Muscle of arm (tissue), 12 donors: ENCODE results near the gene BAZ2B. TPM values are rescaled to one million over a fixed set of nuclear protein-coding genes. Genes with fewer than 3 reads are reported as not detected.
"Not testable (repeated sequence)": the region's sequence is repeated elsewhere in the genome, so short reads cannot be mapped to it uniquely, and the experiment has no call there.

ENCODE experiments used
- DNase-seq: peaks from one replicate; pipeline ENCODE4 v3.0.0-alpha.2; 2013
- polyA plus RNA-seq, 12 donors: library from polyadenylated mRNA; unstranded; fragments of 120-200 nt; gene quantifications; one replicate each; pipeline ENCODE4 v1.2.1, GENCODE V29; 2013; ENCODE audit not compliant: insufficient read length in 12 of 12

The BAZ2B gene
- polyA plus RNA-seq, 12 donors, result 27.6 to 65.0 (median 36.6) TPM; not detected in 1

DNA sequence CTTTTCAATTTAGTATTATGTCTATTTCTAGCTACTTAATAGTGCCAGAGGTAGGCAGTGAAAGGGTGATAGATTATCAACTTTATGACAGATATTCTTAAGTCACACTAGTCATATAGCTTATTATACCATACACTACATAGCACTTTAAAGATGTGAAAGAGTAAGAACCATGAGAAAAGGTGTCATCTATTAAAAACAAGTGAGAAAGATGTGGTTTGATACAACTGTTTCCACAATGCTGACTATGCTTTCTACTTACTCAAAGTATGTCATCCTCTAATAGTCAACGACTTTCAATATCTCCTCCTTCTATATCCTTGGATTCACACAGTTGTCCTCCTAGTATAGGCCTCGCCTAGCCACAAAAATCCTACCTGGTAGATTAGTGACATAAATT lies 196.9 kb downstream of the BAZ2B start:
- DNase-seq, result no peak

DNA sequence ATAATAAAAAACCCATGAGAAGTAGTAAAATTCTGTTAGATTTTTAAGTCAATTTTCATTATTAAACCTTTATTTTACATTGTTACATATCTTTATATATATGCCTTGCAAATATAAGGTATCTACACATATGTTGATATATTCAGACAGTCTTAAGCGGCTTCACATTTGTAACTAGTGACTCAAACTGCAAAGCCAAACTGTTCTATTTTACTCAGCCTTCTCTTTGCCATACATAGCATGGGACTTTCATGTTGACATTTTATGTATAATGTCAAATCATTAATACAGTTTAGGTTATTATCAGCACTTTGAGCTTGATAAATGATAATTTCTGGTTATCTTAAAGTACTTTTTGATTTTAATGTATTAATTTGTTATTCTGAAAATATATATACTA lies 204.9 kb downstream of the BAZ2B start:
- no peak for DNase-seq

DNA sequence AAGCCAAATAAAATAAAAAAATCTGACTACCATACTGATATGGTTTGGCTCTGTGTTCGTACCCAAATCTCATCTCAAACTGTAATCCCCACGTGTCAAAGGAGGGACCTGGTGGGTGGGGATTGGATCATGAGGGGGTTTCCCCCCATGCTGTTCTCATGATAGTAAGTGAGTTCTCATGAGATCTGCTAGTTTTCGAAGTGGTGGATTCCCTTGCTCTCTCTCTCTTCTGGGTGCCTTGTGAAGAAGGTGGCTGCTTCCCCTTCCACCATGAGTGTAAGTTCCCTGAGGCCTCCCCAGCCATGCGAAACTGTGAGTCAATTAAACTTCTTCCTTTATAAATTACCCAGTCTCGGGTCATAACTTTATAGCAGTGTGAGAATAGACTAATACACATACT lies 206.1 kb downstream of the BAZ2B start:
- DNase-seq, result no peak

DNA sequence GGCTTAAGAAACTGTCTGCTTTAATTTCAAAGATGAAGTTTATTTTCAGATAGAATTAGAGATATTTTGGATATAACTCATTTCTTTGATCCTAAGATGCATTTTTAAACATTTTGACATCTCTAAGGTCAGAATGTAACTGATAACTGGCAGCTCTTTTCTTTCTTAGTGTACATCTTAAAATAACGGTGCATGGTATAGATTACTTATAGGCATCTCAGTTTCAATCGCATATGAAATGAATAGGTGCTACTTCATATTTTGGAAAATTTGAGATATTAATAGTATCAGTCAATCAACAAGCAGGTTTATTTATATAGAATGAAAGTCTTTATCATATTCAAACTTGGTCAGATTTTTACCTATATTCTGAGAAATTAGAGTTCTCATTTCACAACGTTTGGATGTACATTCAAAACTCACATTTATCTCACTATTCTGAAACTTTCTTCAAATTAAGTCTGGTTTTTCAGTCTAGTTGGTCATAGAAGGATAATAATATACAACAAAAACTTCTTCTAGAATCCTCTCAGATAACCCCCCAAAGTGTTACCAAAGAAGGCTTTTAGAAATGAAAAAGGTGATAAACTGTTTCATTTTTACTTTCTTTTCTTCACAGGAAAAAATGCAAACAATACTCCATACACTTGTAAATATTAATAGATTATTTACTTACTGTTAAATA lies 207.1 kb downstream of the BAZ2B start:
- no peak for DNase-seq

DNA sequence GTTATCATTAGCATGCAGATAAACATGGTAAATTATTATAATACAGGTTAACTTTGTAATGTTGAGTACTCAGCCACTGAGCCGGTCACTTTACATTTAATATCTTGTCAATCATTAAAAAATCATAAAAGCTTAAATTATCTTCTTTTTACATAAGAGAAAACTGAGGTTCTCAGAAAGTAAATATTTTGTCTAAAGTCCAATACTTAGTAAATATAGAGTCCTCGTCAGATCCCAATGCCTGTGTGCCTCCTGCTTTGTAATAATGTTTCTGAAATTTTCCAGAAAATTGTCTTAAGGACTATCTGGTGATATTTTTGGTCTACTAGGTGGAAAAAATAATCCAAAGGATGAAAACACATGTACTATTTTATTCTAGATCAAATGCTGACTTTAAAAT lies 213.6 kb downstream of the BAZ2B start:
- DNase-seq, result no peak

GRCh38 chr2:159402160-159402559 lies 214.2 kb downstream of the BAZ2B start:
- not testable (repeated sequence) for DNase-seq

- DNase-seq, result no peak
These were observed 216.5 kb downstream of the BAZ2B start for GRCh38 chr2:159399716-159400415.

GRCh38 chr2:159396799-159397198 lies 219.5 kb downstream of the BAZ2B start:
- no peak for DNase-seq

DNA sequence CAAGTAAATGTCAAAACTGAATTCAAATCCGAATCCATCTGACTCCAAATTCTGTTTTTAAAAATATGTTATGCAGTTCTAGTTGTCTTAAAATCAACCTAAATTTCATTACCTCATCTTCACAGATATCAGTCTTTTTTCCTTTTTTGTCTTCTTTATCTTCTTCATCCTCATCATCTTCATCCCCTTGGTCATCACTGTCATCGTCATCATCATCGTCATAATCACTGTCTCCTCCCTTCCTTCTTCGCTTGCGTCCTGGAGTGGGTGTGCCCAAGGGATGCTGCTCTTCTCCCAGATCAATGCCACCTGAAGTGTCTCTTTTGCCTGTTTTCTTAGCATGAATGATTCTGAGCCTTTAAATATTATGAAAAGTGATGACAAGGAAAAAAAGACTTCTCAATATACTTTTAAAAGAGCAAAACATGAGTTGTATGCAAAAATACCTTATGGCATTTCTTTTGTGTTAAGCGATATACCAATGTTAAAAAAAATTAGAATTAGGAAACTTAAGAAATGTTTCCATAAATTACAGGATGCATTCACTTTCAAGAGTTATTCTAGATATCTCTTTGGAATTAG lies 233.8 kb downstream of the BAZ2B start:
- no peak for DNase-seq

- DNase-seq, result no peak
These were observed 234.8 kb downstream of the BAZ2B start for GRCh38 chr2:159381574-159381973.

GRCh38 chr2:159380685-159381239 lies 235.6 kb downstream of the BAZ2B start:
- no peak for DNase-seq

DNA sequence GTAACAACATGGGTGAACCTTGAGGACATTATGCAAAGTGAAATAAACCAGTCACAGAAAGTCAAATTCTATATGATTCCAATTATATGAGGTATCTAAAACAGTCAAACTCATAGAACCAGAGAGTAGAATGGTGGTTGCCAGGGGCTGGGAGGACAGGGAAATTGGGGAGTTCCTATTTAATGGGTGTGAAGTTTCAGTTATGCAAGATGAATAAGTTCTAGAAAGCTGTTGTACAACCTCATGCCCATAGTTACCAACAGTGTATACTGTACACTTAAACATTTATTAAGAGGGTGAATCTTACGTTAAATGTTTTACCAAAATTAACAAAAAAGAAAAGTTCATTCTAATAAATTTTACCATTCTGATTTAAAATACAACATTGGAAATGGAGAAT lies 237.2 kb downstream of the BAZ2B start:
- no peak for DNase-seq

DNA sequence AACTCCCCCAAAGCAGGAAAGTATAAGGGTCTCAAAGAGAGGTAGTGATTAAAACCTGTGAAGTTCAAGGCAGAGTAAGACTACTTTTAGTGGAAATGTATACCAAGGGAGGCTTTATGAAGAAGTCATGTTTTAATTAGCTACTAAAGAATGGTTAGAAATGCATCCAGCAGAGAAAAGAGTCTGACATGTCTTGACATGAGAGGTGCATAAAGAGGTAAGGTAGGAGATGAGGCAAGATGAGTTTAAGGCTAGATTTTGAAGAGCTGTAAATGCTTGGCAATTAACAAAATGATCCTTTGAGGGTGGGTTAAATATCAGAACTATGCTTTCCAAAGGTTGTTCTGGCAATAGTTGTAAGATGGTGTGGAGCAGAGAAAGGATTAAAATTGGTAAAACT lies 241.1 kb downstream of the BAZ2B start:
- DNase-seq, result no peak

- no peak for DNase-seq
These were observed 244.8 kb downstream of the BAZ2B start for GRCh38 chr2:159371506-159371905.

DNA sequence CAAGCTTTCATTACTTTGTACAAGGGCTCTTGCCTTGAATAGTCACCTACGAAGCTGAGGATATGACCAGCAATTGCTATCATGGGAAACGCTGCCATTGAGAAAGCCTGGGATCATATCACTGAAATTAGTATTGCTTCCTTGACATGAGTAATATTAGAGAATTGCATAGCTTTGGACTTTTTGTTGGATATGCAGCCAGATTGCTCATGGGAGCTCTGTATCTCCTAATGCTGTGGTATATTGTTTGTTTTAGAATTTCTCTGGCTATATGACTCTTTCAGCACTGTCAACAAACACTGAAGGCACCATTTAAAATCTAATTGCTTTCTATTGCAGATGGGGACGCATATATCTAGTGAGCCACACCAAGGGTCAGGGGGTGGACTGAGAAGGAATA lies 249.8 kb downstream of the BAZ2B start:
- DNase-seq, result no peak

DNA sequence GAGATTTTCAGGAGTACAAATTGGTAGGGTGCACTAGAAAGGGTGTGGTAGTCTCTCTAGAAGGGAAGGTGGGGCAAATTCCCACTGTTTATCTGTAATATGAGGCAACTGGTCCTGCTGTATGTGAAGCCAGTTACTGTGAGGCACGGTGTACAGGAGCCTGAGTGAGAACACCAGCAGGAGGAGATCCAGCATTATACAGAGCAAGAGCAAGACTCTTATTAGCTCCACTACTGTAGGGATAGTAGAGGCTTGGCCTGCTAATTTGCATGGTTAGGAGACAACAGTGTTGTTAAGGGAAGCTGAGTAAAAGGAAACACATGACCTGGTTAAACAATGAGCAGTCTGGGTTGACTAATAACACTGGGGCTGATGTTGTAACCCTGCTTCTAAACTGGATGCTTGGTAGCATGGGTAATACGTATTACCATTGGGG lies 253.5 kb downstream of the BAZ2B start:
- no peak for DNase-seq

DNA sequence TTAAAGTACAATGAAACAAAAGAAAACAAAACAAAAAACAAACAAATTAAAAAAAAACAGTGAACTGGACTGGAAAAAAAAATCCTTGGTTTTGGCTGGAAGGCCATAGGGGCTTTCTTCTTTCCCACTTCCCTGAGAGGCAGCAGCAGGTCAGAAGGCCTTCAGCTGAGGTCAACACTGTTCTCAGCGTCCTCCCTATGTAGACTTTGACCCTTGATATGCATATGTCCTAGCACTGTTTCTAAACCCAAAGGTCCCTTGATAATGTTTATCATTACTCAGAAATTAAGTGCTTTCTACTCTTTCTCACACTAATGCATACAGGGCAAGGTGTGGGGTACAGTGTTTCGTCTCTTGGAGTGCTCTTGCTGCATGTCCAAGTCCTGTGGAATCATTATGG lies 254.3 kb downstream of the BAZ2B start:
- DNase-seq, result no peak

DNA sequence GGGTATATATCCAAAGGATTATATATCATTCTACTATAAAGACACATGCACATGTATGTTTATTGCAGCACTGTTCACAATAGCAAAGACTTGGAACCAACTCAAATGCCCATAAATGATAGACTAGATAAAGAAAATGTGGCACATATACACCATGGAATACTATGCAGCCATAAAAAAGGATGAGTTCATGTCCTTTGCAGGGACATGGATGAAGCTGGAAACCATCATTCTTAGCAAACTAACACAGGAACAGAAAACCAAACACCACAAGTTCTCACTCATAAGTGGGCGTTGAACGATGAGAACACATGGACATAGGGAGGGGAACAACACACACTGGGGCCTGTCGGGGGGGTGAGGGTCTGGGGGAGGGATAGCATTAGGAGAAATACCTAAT lies 254.7 kb downstream of the BAZ2B start:
- DNase-seq, result not testable (repeated sequence)

GRCh38 chr2:159356053-159356554 lies 260.2 kb downstream of the BAZ2B start:
- no peak for DNase-seq

GRCh38 chr2:159351977-159352376 lies 264.4 kb downstream of the BAZ2B start:
- no peak for DNase-seq

- no peak for DNase-seq
These were observed 266.6 kb downstream of the BAZ2B start for GRCh38 chr2:159349674-159350299.

GRCh38 chr2:159326569-159327255 lies 289.6 kb downstream of the BAZ2B start:
- DNase-seq, result peak; percentile 5
